HG03159 (cell line): ENCODE data around the gene ARHGEF37.
"Not testable (repeated sequence)": the region's sequence is repeated elsewhere in the genome, so short reads cannot be mapped to it uniquely, and the experiment has no call there.

ENCODE experiments used
- ATAC-seq: cut with Tn5 transposase; IDR thresholded peaks from one replicate; pipeline ENCODE4 v1.9.1; 2021; ENCODE audit warnings: mild to moderate bottlenecking, moderate library complexity; ENCODE audit not compliant: unreplicated experiment

The ARHGEF37 gene

DNA sequence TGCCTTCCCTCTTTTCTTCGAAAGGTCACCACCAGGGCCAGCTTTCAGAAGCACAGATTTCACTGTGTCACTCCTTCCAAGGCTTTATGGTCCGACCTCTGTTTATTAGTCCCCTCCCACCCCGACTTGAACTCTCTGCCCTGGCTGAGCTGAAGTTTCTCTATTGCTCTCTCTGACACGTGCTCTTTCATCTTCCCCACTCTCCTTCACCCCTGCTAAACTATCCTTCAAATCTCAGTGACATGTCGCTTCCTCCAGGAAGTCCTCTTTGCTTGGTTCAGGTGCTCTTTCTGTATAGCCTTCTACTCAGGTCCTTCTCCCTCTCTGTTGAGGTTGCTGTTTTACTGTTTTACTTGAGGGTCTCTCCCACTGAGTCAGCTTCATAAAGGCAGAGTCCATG, 64.4 kb downstream of the ARHGEF37 start:
- no peak for ATAC-seq

DNA sequence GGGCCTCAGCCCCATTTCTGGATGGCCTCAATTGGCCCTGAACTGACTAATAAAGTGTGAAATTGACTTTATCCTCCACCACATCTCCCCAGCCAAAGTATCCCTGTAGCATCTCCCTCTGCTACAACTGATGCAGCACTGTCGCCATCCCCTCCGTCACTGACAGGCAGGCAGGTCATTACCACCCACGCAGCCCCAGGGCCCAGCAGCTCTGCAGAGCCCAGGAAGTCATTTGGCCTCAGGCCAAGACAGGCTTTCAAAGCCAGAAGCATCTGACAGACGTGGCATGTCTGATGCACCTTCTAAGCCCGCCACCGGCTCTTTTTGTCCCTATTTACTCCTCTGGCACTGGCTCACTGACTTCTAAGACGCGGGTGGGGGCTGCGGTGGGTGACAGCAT, 65.3 kb downstream of the ARHGEF37 start:
- ATAC-seq, result no peak

DNA sequence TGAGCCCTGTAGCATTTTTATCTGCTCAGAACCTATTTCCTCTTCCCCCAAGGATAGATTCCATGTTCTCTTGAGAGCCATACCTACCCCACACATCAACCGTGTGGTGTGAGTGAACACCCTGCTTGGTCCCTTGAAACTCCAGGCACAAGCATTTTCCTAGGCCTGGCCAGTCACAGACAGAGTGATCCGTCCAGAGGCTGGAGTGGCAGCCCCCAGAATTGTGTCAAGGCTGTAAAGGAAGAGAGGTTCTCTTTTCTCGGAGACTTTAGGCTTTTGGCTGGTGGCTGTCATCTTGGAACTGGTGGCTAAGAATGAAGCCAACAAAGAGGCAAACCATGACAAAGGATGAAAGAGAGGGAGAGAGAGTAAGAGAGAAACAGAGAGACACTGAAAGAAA, 66.0 kb downstream of the ARHGEF37 start:
- ATAC-seq, result no peak

DNA sequence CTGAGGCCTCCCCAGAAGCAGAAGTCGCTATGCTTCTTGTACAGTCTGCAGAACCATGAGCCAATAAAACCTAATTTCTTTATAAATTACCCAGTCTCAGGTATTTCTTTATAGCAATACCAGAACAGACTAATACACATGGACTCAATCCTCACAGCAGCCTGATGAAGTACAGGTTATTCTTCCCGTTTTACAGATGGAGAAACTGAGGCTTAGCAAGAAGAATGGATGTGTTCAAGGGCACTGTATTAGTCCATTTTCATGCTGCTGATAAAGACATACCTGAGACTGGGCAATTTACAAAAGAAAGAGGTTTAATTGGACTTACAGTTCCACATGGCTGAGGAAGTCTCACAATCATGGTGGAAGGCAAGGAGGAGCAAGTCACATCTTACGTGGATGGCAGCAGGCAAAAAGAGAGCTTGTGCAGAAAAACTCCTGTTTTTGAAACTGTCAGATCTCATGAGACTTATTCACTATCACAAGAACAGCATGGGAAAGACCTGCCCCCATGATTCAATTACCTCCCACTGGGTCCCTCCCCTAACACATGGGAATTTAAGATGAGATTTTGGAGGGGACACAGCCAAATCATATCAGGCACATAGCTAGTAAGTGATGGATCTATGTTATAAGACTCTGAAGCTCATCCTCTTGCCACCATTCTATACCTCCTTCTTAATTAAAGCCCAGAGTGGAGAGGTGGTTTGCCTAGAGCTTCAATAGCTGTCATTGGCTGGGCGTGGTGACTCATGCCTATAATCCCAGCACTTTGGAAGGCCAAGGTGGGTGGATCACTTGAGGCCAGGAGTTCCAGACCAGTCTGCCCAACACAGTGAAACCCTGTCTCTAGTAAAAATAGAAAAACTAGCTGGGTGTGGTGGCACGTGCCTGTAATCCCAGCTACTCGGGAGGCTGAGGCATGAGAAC, 67.4 kb downstream of the ARHGEF37 start:
- ATAC-seq, result not testable (repeated sequence)

DNA sequence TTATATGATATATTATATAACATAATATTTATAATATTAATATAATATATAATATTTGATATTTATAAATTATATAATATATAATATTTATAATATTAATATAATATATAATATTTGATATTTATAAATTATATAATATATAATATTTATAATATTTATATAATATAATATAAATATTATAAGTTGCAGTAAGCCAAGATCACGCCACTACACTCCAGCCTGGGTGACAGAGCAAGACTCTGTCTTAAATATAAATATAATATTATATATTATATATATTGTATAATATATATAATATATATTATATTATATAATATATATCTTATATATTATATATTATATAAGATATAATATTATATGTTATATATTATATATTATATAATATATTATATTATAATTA, 68.4 kb downstream of the ARHGEF37 start:
- not testable (repeated sequence) for ATAC-seq

DNA sequence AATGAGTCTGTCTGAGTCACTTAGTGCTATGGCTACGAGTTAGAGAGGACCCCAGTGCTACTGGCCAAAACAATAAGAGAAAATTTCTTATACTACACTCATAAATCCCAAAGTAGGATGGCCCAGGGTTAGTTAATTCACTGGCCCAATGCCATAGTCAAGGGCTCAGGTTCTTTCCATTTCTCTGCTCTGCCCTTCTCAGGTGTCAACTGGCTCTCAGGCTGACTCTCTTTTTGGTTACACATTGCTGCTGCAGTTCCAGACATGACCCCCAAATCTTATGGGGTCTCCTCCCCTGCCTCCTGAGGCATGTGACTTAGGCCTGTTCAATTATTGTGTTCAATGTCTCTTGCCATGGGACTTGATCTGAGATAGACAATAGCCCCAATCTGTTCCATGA, 70.4 kb downstream of the ARHGEF37 start:
- ATAC-seq, result no peak

DNA sequence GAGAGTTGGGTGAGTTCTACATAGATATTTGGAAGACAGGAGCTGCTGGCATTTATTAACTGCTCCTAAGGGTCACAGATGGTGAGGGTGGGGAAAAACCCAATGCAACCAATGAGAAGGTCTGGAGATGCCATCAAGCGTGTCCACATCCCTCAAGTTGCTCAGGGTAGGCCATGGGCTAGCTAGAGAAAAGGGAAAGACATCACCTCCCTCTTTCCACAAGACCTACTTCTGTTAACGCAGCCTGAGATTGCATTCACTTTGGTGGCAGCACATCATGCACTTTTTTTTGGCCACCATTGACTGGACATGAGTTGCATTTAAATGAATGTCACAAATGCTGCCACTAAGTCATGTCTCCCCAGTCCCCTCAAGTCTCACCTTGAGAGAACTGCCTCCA, 71.4 kb downstream of the ARHGEF37 start:
- no peak for ATAC-seq

DNA sequence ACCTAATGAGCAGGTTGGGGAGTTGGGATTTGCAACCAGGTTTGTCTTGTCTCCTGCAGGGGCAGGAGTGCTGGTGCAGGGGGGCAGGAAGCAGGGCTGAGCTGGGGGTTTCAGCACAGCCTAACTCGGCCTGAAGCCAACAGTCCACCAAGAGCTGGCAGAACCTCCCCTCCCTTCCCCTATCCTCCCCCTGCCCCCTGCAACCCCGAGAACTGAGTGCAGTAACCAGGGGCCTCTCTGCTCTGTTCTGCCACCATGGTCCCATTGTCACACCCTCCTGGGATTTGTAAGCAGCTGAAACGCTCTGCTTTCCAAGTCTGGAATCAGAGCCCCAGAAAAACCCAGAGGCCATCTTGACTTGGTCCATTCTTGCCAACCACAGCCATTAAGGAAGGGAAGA, 72.9 kb downstream of the ARHGEF37 start:
- no peak for ATAC-seq

DNA sequence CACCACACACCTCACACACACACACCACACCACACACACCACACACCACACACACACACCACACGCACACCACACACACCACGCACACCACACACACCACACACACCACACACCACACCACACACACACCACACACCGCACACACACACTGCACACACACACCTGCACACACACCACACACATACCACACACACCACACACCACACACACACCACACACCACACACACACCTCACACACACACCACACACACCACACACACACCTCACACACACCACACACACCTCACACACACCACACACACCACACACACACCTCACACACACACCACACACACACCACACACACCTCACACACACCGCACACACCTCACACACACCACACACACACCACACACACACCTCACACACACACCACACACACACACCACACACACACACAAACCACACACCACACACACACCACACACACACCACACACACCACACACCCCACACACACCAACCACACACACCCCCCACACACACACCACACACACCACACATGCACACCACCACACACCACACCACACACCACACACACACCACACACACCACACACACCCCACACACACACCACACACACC, 73.7 kb downstream of the ARHGEF37 start:
- no peak for ATAC-seq

DNA sequence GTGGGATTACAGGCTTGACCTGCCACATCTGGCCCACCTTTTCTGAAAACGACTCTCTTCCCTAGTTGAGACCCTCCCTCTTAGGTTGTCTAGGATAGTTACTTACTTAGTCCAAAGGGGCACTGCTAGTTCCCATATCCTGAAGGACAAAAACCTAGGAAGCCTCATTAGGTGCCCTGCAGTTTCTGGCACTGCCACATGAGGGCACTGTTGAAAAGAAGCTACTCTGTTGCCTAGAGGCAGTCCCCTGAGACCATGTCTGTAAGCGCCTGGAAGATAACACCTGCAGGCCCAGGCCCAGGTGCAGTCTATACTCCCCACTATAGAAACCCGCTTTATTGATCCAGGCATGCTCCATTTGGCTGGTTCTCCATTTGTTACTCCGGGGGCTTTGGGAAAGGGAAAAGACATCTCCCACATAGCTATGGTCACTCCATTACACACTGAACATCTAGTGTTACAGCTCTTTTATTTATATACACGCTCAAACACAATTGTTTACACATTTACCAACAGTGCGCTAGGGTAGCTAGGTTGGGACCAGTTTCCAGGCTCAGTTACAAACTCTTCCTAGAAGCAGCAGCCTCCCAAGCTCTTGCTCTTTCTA, 75.4 kb downstream of the ARHGEF37 start:
- ATAC-seq, result no peak

DNA sequence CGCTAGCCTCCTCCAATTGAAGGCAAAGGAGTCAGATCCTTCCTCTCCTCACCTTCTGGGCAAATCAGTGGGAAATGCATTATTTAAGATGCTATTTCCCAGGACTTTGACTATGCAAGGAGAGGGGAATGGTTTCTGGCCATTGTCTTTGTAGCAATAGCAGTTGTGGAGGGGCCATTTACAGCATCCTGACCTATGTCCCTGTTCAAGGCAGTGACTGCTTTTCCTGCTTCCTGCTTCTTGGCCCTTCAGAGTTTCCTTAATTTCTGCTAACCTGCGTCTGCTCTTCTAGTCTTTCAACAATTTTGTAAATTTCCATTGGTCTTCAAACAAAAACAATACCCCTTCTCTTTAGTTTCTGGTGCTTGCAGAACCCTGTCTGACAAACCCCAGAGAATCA, 76.0 kb downstream of the ARHGEF37 start:
- ATAC-seq, result no peak

DNA sequence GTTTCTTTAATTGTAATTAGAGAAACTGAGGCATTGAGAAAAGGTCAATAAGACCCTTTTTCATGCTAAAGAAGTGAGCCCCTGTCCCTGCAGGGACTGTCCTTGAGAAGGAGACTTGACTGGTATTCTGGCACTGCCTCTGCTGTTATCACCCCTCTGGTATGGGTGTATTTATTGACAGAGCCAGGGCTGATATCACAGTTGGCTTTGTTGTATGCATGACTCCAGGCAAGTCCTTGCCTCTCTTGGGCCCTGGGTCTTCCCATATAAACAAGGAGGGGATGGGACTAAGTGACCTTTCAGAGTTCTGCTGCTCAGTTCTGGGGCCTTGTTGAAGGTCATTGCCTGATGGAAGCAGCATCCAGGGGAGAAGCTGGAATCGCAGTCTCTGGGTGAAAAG, 77.0 kb downstream of the ARHGEF37 start:
- no peak for ATAC-seq

DNA sequence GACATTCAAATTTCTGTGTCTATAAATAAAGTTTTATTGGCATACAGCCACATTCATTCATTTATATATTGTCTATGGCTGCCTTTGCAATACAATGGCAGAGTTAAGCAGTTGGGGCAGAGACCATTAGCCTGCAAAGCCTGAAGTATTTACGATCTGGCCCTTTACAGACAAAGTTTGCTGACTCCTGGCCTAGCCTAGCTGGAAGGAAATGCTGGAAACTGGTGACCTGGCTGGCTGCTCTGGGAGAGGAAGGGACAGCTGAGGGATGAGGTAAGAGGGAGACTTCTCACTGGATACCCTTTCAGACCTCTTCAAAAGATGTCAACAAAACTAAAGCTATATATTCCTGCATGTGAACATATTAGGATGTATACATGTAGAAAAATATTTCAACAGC, 82.8 kb downstream of the ARHGEF37 start:
- ATAC-seq, result no peak

DNA sequence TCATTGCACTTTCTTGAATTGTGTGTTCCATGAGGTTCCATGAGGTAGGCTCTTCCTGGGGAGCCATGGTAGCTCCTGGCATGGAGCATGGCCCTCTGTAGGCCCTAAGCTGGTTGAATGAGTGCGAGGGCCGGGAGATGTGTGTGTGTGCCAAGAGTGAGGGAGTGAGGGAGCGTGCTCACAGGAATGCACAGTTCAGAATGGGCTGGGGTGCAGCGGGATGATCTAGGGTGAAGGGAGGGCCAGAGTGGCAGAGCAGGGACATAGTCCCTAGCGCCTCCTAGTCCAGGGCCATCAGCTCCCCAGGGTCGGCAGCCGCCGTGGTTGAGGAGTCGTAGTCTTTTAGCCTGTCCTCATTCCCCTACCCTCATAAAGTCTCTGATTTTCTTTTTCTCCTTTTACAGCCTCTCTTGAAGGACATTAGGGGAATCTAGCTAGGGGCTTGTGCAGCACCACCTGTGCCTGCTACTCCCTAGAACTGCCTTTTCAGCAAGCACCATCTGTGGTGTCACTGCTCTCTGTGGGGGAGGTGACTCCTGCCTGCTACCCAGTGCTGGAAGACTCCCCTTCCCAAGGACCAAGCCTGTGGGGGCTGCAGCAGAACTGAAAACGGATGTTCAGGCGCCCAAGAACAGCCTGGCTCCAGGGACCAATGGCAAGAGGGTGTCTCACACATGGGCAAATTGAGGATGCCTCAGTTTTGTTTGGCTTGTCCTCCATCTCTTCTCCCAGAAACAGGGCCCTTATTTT, 83.5 kb downstream of the ARHGEF37 start:
- ATAC-seq, result no peak

DNA sequence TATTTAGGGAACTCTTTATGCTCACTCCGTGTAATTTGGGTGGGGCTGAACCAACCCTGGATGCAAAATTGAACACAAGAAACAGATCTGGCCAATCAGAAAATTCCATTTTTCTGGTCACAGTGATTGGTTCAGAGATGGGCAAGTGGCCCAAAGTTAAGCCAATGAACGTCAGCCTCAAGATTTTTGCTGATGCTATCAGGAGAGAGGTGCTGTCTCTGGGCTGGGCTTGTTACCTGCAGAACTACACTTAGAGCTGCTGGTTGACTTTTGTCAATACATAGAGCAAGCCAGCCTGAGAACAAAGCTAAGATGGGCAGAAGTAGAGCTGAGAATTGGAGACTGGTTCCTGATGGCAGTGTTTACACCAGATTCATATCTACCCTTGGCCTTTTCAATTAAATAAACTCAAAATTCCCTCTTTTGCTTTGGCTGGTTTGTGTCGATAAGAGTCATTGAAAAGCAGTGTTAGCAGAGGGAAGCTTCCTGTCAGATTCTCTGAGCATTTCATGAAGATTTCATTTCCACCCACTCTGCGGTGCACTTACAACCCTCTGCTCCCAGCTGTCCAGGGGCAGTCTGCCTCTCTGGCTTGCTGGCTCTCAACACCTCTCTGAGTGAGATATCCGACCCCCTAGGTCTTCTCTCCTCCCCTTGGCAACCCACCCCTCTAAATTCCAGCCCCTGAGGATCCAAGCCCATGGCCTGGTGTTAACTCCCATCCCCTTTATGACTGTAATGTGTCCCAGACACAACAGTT, 84.3 kb downstream of the ARHGEF37 start:
- ATAC-seq, result no peak

DNA sequence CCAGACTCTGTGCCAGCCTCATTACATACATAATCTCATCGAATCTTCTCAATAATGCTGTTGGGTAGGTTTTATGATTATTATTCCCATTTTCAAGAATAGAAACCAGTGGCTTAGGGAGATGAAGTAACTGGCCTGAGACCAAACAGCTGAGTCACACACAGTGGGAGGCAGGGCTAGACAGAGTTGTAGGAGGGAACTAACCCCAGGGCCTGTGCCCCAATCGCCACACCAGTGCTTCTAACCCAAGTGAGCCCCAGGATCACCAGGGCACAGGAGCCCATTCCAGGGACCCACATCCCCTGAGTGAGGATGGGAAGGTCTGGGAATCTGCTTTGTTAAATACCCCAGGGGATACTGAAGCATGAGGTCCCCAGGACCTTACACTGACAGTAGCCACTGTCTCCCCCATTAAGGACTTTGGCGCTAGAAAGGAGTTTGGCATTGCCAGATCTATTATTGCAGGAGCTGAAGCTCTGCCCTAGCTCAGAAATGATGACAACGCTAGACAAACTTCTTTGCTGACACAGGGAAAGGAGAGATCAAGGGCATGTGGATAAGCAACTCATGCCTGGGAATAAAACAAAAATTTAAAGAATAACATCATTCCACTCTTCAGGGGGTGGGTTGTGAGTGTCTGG, 85.0 kb downstream of the ARHGEF37 start:
- ATAC-seq, result no peak

DNA sequence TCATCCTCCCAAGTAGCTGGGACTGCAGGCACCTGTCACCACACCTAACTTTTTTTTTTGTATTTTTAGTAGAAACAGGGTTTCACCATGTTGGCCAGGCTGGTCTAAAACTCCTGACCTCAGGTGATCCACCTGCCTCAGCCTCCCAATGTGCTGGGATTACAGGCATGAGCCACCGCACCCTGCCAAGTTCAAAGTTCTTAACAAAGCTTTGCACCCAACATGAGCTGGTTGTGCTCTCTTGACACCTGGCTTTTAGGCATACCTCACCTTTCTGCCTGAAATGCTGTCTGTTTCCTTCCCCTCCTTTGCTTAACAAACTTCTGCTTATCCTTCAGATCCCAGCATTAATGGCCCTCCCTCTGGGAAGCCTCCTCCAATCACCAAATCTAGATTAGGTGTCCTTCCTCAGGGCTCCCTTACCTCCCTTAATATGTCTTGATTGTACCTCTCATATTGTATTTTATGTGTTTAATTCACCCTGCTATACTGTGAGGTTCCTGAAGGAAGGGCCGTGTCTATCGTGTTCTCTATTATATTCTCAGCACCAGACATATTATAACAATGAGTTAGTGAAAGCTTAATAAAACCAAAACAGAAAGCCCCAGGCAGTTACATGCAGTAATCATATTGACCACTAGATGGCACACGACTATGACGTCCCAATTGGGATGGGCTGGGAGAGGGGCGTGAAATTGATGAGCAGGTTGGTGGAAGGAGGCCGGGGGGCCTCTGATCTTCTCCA, 86.0 kb downstream of the ARHGEF37 start:
- no peak for ATAC-seq

DNA sequence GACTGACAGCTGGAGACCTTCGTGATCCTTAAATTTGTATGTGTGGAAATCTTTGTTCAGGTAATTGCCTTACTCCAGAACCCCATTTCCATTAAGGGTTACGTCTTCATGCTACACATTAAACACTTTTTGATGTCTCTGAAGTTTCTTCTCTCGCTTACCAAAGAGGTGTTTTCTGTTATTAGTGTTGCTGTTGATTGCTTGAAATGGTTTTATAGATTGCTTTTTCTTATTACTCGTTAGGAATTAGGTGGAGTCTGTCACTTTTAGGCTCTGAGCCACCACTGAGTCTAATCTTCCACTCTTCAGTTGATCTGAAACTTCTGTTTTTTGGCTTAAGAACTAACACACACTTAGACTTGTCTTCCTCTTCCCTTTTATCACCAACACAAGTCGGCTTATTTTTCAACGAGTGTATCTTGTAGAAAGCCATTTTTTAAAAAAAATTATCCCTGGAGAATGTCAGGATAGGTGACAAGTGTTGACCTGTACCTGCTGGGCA, 86.6 kb downstream of the ARHGEF37 start:
- ATAC-seq, result no peak

DNA sequence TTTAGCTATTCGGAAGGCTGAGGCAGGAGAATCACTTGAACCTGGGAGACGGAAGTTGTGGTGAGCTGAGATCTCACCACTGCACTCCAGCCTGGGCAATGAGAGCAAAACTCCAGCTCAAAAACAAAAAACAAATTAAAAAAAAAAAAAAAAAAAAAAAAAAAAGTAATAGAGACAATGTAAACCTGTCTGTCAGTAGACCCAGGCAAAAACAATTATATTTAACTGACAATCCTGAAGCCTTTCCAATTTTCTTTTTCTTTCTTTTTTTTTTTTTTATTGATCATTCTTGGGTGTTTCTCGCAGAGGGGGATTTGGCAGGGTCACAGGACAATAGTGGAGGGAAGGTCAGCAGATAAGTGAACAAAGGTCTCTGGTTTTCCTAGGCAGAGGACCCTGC, 88.0 kb downstream of the ARHGEF37 start:
- not testable (repeated sequence) for ATAC-seq
